HG02981 (cell line): ENCODE results near the gene MPRIP.

ENCODE experiments used
- ATAC-seq: cut with Tn5 transposase; IDR thresholded peaks from one replicate; pipeline ENCODE4 v1.9.1; 2021; ENCODE audit warnings: mild to moderate bottlenecking, moderate library complexity; ENCODE audit not compliant: unreplicated experiment

The MPRIP gene

DNA sequence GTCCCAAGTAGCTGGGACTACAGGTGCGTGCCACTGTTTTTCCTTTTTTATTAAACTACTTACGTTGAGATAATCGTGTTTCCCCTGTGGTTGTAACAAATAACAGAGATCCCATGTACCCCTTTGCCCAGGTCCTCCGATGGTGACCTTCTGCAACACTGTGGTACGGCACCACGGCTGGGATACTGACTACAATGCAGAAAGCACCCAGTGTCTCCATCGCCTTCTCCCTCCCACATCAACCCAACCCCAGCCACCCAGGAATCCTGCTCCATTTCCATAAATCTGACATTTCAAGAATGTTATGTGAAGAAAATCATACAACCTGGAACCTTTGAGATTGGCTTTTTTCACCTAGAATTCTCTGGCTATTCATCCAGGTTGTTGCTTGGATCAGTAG is 22.1 kb downstream of the MPRIP start:
- no peak for ATAC-seq

DNA sequence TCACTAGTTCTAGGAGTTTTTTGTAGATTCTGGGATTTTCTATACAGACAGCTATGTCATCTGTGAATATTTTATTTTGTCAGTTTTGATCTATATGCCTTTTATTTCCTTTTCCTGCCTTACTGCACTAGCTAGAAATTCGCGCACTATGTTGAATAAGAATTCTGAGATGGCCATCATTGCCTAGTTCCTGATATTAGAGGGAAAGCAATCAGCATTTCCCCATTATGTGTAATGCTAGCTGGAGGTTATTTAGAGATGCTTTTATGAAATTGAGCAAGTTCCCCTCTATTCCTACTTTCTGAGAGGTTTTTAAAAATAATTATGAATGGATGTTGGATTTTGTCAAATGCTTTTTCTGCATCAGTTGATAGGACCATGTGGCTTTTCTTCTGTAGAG is 23.8 kb downstream of the MPRIP start:
- ATAC-seq: no peak

DNA sequence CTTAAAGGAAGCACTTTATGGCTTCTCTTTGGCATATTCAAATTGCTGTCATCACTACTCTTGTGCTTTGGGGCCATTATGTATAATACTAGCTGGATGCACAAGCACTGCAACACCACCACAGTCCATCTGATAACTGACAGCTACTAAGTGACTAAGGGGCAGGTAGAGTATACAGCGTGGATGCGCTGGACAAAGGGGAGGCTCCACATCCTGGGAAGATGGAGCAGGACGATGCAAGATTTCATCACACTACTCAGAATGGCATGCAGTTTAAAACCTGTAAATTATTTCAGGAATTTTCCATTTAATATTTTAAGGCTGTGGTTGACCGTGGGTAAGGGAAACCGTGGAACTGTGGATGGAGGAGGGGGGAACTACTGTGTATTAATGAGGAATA is 25.0 kb downstream of the MPRIP start:
- ATAC-seq: no peak

DNA sequence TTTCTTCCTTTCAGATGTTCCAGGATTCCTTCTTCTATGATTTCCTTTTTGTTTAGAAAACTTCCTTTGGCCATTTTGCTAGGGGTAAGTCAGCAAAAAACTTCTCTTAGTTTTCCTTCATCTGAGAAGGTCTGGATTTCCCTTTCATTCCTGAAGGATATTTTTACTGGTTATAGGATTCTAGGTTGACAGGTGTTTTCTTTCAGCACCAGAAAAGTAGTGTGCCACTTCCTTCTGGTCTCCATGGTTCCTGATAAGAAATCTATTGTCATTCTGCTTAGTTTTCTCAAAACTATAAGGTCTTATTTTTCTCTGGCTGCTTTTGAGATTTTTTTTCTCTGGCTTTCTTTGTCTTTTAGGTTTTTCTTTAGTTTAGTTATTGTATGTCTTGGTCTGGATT is 27.6 kb downstream of the MPRIP start:
- no peak for ATAC-seq

GRCh38 chr17:17070931-17071330 is 28.7 kb downstream of the MPRIP start:
- ATAC-seq: no peak

GRCh38 chr17:17071531-17072360 is 29.5 kb downstream of the MPRIP start:
- no peak for ATAC-seq

GRCh38 chr17:17072546-17072945 is 30.3 kb downstream of the MPRIP start:
- no peak for ATAC-seq

DNA sequence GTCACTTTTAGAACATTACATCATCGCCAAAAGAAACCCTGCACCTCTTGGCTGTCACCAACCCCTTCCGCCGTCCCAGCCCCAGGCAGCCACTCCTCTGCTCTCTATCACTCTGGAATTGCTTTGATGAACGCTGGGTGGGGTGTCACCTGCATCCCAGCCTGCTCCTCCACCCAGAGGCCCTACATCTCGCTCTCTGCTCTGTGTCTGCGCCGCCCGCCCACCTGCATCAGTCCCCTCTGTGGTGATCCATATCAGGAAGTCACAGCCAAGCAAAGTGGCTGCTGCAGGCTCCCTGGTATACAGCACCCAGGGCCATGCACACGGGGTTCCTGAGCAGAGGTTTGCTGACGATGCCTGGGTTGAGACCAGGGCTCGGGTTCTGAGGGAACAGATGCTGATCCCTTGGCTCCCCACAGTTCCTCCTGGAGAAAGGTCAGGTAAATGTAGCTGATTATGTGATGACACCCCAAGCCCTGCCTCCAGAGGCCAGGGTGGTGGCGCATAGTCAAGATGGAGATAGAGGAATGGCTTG is 30.8 kb downstream of the MPRIP start:
- ATAC-seq: no peak

- no peak for ATAC-seq
These were observed 31.5 kb downstream of the MPRIP start for GRCh38 chr17:17073581-17074403.

DNA sequence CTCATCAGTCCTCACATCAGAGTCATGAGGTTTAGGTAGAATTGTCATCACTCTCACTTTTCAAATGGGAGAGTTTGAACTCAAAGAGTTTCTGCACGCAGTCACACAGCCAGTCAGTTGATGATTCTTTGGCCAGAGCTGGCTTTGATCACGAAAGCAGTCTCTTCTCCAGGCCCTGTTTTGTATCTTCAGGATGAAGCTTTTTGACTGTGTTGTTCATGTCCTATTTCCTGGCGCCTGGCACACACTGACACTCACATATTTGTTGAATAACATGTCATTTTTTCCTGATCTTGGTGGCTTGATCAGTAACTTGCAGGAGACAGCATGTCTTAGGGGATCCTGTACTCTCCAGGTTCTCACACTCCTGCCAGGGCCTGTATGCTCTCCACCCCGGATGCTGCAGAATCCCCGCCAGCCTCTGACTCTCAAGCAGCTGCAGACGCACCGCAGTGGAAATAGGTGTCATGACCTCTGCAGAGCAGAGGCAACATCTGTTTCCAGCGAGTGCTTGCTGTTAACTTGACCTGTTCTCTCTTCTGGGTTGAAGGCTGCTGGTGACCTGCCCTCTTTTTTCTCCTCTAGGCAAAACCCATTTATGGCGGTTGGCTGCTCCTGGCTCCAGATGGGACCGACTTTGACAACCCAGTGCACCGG is 33.0 kb downstream of the MPRIP start:
- ATAC-seq: no peak

- no peak for ATAC-seq
These were observed 33.8 kb downstream of the MPRIP start for GRCh38 chr17:17076066-17076465.

- no peak for ATAC-seq
These were observed 34.8 kb downstream of the MPRIP start for GRCh38 chr17:17077101-17077500.

GRCh38 chr17:17077861-17078732 is 35.8 kb downstream of the MPRIP start:
- ATAC-seq: no peak

DNA sequence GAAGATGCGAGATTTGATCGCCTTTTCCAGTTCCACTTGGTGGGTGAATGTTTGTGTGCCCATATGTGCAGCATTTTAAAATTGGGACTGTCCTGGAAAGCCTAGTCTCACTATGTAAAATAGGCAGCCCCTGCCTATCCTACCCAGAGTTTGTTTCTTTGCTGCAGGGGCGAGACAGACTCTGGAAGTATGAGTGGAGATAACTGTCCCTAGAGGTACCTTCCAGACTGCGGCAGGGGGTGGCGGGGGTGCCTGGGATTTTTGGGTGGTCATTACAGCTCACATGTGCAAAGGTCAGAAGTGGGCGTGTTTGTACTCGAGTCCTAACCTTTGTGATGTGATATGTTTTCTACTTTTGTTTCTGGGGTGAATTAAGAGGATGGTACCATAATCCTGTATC is 36.6 kb downstream of the MPRIP start:
- no peak for ATAC-seq

DNA sequence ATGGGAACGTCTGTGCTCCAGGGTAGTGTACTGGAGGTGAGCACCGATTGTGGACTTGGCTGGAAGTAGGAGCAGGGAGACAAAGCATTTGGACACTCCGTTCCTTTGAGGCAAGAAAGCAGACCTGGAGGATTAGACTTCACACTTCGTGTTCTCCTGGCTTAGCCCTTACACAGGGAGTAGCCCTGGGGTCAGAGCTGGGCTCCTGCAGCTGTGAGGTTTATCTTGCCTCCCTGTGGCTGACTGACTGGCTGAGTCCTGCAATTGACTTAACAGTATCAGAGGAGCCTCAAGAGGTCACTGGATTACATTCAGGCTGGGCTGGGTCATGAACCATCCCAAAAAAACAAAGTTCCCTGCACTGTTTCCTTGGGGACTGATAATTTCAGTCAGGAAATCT is 37.1 kb downstream of the MPRIP start:
- ATAC-seq: no peak

GRCh38 chr17:17079761-17080160 is 37.5 kb downstream of the MPRIP start:
- ATAC-seq: no peak

DNA sequence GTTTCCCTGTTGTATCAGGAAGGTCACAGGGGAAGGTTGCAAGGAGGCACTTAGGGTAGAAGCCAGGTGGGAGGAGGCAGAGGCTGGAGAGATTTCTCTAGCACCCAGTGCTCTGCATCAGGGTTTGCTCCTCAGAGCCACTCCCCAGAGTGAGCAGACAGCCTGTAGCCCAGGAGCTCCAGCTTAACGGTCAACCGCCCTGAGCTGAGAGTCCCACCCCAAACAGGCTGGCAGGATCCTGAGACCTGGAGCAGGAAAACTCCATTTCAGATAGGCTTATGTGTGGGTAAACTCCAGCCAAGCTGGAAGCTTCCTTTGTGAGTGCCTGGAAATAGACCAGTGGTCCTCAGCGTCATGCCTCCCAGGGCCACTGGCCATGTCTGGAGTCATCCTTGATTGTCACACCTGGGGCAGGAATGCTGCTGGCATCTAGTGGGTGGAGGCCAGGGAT is 37.9 kb downstream of the MPRIP start:
- ATAC-seq: no peak

DNA sequence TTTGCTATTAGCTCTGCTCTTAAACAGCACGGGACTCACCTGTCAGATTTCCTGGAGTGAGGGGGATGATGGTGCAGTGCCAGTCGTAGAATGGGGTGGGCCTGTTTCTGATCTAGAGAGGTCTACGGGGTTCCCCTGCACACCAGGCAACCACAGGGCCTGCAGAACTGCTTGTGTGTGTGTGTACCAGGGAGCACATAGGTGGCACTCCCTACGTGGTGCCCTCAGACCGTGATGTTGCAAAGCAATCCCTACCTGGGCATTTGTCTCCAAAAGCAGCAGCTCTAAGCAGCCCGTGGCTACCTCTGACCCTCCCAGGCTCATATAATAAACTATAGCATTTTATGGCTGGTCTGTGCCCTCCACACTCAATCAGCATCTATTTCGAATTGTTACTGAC is 38.5 kb downstream of the MPRIP start:
- ATAC-seq: no peak

DNA sequence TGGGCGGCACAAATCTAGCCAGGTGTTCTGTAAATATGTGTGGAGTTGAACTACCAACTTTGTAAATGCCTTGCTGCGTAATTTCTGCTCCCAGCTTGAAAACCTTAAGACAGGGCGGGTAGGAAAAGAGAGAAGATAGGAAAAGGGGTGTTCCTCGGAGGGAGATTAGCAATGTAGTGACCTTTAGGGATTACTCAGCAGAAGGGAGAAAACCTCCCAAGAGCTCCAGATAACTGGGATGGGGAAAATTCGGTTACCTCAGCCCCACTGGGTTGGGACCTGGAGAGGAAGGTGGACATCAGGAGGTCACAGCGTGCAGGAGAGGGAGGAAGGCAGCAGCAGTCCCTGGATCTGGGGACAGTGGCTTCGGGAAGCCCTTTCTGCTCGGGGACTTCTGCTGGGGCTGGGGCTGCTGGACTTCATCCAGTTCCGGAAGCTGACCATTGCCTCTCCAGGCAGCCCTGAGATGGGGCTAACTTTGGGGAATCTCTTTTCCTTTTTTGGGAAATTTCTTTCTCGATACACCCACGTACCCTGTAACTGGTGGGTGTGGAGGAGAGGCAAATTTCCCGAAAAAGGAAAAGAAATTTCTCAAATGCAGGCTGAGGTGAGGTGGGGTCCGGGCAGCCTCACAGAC is 39.2 kb downstream of the MPRIP start:
- ATAC-seq: no peak

GRCh38 chr17:17082878-17083277 is 40.6 kb downstream of the MPRIP start:
- ATAC-seq: no peak
